HK-2 (cell line): ENCODE data around the gene FRMD6.
A peak's percentile ranks its signal among the peaks of the same experiment; 100 is the strongest.

ENCODE experiments used
- DNase-seq: peaks from one replicate; pipeline ENCODE4 v3.0.0-alpha.2; 2018; ENCODE audit not compliant: unreplicated experiment

The FRMD6 gene

DNA sequence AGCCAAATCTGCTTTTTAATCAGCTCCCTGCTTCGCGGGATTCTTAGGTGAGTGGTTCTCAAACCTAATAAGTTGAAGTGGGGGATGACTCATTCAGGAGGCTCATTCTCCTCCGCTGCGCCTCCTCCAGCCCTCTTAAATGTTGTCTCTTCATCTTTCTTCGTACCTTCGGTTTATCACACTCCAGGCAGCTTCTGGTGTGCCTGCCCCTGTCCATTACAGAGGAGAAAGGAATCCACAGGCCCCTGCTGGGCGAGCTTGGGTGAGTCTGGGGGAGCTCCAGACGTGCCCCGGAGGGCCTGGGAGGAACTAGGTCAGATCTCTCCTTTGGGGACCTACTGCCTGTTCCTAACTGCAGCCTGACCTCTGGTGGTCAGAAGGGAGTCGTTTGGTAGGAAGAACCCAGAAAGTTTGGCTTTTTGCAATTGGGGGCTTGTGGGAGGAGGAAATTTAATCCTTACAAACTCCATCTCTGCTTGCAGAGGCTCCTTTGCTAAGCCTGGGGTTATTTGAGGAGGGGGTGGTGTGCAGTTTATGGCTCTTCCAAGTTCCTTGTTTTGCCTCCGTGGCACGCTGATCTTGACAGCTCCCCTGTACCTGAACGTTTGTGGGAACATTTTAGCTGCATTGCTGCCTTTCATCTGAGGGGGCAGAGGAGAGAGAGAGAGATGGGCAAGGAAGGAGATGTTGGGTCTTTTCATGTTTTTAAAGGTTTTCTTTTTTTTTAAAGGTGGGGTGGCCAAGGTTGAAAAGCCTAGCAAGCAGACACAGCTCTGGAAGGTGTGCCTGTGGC is 124.6 kb downstream of the FRMD6 start:
- peak; percentile 62 for DNase-seq

DNA sequence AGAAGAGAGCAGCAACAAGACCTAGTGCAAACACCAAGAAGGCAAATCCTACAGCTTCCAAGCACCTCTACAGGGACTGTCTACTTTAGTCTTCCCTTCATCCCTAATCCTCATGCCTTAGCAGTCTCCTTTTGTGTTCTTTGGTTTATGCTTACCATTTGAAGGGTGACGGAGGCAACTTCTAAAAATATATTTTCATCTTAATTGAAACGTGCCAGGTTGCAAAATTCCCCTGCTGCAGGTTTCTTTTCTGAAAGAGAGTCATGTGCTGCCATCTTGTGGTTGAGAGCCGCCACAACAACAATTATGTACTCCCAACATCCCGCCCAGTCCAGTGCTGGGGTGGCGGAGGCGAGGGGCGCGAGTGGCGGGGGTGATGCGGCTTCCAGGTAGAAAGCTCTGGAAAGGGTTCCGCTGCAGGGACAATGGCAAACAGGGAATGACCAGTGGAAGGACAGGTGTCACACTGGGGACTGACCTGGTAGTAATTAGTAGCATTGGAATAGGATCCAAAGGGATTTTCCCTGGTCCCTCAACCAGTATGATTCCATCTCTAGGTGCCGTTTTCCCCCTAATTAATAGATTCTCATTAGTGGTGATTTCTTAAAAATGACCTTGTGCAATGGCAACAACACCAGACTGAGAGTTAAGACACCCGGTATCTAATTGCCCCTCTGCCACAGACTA is 128.4 kb downstream of the FRMD6 start:
- peak; percentile 63 for DNase-seq
